Activated naive CD8-positive, alpha-beta T cell treated with anti-CD3 and anti-CD28 coated beads, Interleukin-2, amount 10 ng/mL, durations not matched to agents 7 days and 5 days (primary cell): Measurements from ENCODE around the gene PDLIM5. TPM values are rescaled to one million over a fixed set of nuclear protein-coding genes. Genes with fewer than 3 reads are reported as not detected.

Experiments used
- ATAC-seq: fragments of 150-1000 bp; cut with Tn5 transposase; one replicate; pipeline ENCODE4 v1.10.0; 2021; ENCODE audit warnings: low read depth, moderate library complexity
- POLR2A ChIA-PET: fragments of 350-600 bp; sonication (Branson Sonifier 250); formaldehyde crosslinking; loops from one replicate; lab custom pipeline; 2021; ENCODE audit warnings: antibody characterized with exemption; lab: Charles Lee
- DNase-seq: peaks from one replicate; pipeline ENCODE4 v3.0.0; 2021
- H3K27ac Mint-ChIP-seq: one replicate; pipeline ENCODE4 v1.8.0; 2022; ENCODE audit warnings: mild to moderate bottlenecking, mixed read lengths
- H3K27me3 Mint-ChIP-seq: one replicate; pipeline ENCODE4 v1.8.0; 2022; ENCODE audit warnings: mild to moderate bottlenecking, moderate library complexity, mixed read lengths
- H3K36me3 Mint-ChIP-seq: one replicate; pipeline ENCODE4 v1.8.0; 2021; ENCODE audit warnings: mild to moderate bottlenecking, mixed read lengths
- H3K4me1 Mint-ChIP-seq: one replicate; pipeline ENCODE4 v1.8.0; 2021; ENCODE audit warnings: mixed read lengths
- H3K4me3 Mint-ChIP-seq: one replicate; pipeline ENCODE4 v1.8.0; 2022; ENCODE audit warnings: mild to moderate bottlenecking, moderate library complexity, mixed read lengths
- H3K9me3 Mint-ChIP-seq: one replicate; pipeline ENCODE4 v1.8.0; 2021; ENCODE audit warnings: mixed read lengths
- total RNA-seq, 2 experiments: library from RNA; stranded (reverse); gene quantifications; one replicate each; pipeline ENCODE4 v1.2.3, GENCODE V29; 2021

PDLIM5 gene
- total RNA-seq, 2 experiments from 2014 or later: 25.6 to 31.6 TPM

DNA sequence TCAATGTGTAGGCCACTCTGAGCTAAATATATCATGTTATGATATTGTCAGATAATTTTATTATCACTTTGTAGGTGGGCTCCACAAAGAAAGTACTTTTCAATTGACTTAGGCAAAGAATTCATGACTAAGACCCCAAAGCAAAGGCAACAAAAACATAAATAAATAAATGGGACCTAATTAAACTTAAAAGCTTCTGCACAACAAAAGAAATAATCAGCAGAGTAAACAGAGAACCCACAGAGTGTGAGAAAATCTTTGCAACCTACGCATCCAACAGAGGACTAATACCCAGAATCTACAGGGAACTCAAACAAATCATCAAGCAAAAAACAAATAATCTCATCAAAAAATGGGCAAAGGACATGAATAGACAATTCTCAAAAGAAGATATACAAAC, 15.2 kb upstream of the PDLIM5 start:
- H3K4me1 Mint-ChIP-seq: peaks cover 9% of the 10 kb centered on the region
- peaks cover 1% of the 10 kb centered on the region for H3K9me3 Mint-ChIP-seq
- H3K27me3 Mint-ChIP-seq: peaks cover 6% of the 10 kb centered on the region
- POLR2A ChIA-PET: no interaction called here
- H3K36me3 Mint-ChIP-seq: no peaks in the 10 kb centered on the region
- no peak overlapping the region for H3K4me3 Mint-ChIP-seq
- no peak overlapping the region for H3K27ac Mint-ChIP-seq
- DNase-seq (no peak), ATAC-seq (no peak)

DNA sequence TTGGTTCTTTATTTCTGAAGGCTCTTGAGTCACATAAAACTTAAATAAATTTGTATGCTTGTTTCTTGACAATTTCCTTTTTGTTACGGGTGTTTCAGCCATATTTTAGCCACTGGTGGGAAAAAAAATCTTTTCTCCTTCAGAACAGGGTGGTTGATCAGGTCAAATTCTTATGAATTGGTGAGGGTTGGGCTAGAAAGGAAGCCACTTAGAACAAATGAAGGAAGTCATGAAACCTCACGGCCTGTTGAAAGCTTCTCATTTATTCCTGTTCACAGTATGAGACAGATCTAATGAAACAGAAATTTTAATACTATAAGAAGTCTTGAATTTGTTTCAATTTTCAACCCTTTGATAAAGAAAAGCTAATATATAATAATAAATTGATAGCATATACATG, 12.1 kb upstream of the PDLIM5 start:
- DNase-seq (no peak), ATAC-seq (peak; percentile 68)
- Mint-ChIP-seq H3K4me1 (peaks cover 9% of the 10 kb centered on the region), H3K36me3 (no peaks in the 10 kb centered on the region), H3K27ac (peak overlapping the region; percentile 64), H3K4me3 (peak overlapping the region; percentile 59), H3K9me3 (no peaks in the 10 kb centered on the region), H3K27me3 (peaks cover 9% of the 10 kb centered on the region)
- POLR2A ChIA-PET: no interaction called here

DNA sequence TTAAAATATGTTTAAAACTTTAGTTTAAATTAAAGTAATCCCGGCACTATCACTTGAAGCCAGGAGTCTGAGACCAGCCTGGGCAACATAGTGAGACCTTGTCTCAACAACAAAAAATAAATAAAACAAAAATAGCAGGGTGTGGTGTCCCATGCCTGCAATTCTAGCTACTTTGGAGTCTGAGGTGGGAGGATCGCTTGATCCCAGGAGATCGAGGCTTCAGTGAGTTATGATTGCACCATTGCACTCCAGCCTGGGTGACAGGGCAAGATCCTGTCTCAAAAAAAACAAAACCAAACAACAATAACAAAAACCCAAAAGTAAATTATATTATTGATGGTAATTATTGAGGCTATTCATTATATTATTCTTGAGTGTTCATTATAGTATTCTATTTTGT, 9.9 kb upstream of the PDLIM5 start:
- no peaks in the 10 kb centered on the region for H3K9me3 Mint-ChIP-seq
- no peak for ATAC-seq
- H3K27me3 Mint-ChIP-seq: peaks cover 14% of the 10 kb centered on the region
- DNase-seq: no peak
- no peak overlapping the region for H3K27ac Mint-ChIP-seq
- peaks cover 9% of the 10 kb centered on the region for H3K4me1 Mint-ChIP-seq
- no peaks in the 10 kb centered on the region for H3K36me3 Mint-ChIP-seq
- no peak overlapping the region for H3K4me3 Mint-ChIP-seq
- POLR2A ChIA-PET: interaction anchor here (0.9 kb wide), 1 partner anchor 9 kb away, joined by 3 read pairs; no protein-coding TSS in a partner anchor

DNA sequence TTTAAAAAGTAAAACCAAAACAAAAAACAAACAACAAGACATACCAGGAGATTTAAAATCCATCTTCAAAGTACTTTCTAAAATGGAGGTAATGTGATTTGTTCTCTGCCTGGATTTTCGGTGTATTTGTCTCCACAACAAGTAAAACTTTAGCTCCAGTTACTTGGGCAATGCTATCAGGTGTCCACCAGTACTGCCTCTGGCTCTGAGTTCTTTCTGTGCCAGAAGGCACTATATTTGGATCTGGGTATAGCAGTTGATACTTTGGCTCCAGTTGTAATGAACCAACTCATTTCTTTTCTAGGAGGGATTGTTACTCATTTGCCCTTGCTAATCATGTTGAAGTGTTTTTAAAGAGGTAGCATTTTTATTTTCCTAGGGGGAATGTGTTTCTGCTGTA, 9.5 kb upstream of the PDLIM5 start:
- Mint-ChIP-seq H3K27ac (no peak overlapping the region), H3K4me3 (no peak overlapping the region), H3K9me3 (no peaks in the 10 kb centered on the region), H3K4me1 (peaks cover 9% of the 10 kb centered on the region), H3K36me3 (no peaks in the 10 kb centered on the region), H3K27me3 (peaks cover 18% of the 10 kb centered on the region)
- POLR2A ChIA-PET: no interaction called here
- DNase-seq: no peak
- ATAC-seq: no peak

DNA sequence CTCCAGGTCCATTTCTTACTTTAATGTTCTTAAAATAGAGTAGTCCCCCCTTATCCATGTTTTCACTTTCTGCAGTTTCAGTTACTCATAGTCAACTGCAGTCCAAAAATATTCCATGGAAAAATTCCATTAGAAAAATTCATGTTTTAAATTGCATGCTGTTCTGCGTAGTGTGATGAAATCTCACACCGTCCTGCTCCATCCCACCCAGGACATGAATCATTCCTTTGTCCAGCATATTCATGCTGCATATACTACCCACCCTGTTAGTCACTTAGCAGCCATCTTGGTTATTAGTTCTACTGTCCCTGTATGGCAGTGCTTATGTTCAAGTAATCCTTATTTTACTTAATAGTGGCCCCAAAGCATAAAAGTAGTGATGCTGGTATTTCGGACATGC, 5.4 kb upstream of the PDLIM5 start:
- H3K27ac Mint-ChIP-seq: no peak overlapping the region
- H3K36me3 Mint-ChIP-seq: no peaks in the 10 kb centered on the region
- peaks cover 34% of the 10 kb centered on the region for H3K27me3 Mint-ChIP-seq
- DNase-seq: no peak
- POLR2A ChIA-PET: no interaction called here
- no peaks in the 10 kb centered on the region for H3K9me3 Mint-ChIP-seq
- peaks cover 5% of the 10 kb centered on the region for H3K4me1 Mint-ChIP-seq
- ATAC-seq: no peak
- no peak overlapping the region for H3K4me3 Mint-ChIP-seq

- POLR2A ChIA-PET: no interaction called here
- Mint-ChIP-seq H3K4me3 (no peak overlapping the region), H3K36me3 (no peaks in the 10 kb centered on the region), H3K9me3 (no peaks in the 10 kb centered on the region), H3K27me3 (peaks cover 34% of the 10 kb centered on the region), H3K4me1 (peaks cover 10% of the 10 kb centered on the region), H3K27ac (no peak overlapping the region)
- ATAC-seq (no peak), DNase-seq (no peak)
Measured at GRCh38 chr4:94447754-94448411, 3.9 kb upstream of the PDLIM5 start.

DNA sequence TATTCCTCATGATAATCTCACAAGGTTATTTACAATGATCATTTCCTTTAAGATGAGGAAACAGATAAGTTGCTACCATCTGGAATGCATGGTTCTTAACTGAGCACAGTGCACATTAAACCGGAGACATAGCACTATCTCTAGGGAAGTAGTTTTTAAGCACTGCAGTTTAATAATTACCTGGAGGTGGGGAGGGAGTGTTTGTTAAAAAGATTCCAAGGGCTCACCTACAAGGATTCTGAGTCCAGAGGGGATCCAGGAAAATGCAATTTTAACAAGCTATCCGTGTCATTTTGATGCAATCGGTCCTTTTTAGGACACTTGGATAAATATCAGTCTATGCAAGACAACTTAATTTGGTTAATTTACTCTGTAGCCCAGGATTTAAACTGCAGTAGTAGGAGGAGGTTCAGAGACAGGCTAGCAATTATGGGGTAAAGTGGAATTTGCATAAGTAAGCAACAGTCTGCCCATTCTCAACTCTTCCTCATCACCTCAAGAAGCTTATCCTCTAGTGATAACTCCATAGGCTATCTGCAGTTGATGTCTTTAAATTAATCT, 2.8 kb upstream of the PDLIM5 start:
- ATAC-seq (no peak), DNase-seq (no peak)
- H3K9me3 Mint-ChIP-seq: no peaks in the 10 kb centered on the region
- H3K36me3 Mint-ChIP-seq: no peaks in the 10 kb centered on the region
- H3K4me1 Mint-ChIP-seq: peaks cover 15% of the 10 kb centered on the region
- H3K4me3 Mint-ChIP-seq: no peak overlapping the region
- POLR2A ChIA-PET: no interaction called here
- peaks cover 30% of the 10 kb centered on the region for H3K27me3 Mint-ChIP-seq
- no peak overlapping the region for H3K27ac Mint-ChIP-seq

GRCh38 chr4:94451051-94451694, 569 bp upstream of the PDLIM5 start:
- H3K4me1 Mint-ChIP-seq: peaks cover 15% of the 10 kb centered on the region
- ATAC-seq: no peak
- H3K36me3 Mint-ChIP-seq: peaks cover 8% of the 10 kb centered on the region
- POLR2A ChIA-PET: interaction anchor here (0.9 to 1.1 kb wide), 2 partner anchors 8 to 10 kb away, joined by 3 read pairs; no protein-coding TSS in a partner anchor
- H3K4me3 Mint-ChIP-seq: peak overlapping the region; percentile 81
- H3K27ac Mint-ChIP-seq: peak overlapping the region; percentile 71
- DNase-seq: no peak
- no peaks in the 10 kb centered on the region for H3K9me3 Mint-ChIP-seq
- peaks cover 25% of the 10 kb centered on the region for H3K27me3 Mint-ChIP-seq

GRCh38 chr4:94452476-94453371, 982 bp downstream of the PDLIM5 start:
- ATAC-seq (no peak), DNase-seq (peak; percentile 34)
- Mint-ChIP-seq H3K9me3 (no peaks in the 10 kb centered on the region), H3K27me3 (peaks cover 12% of the 10 kb centered on the region), H3K27ac (no peak overlapping the region), H3K36me3 (peaks cover 8% of the 10 kb centered on the region), H3K4me1 (peaks cover 15% of the 10 kb centered on the region), H3K4me3 (peak overlapping the region; percentile 81)
- POLR2A ChIA-PET: no interaction called here

GRCh38 chr4:94453391-94453963, 1.7 kb downstream of the PDLIM5 start:
- peaks cover 6% of the 10 kb centered on the region for H3K27me3 Mint-ChIP-seq
- POLR2A ChIA-PET: no interaction called here
- no peak for DNase-seq
- H3K9me3 Mint-ChIP-seq: no peaks in the 10 kb centered on the region
- H3K36me3 Mint-ChIP-seq: peaks cover 9% of the 10 kb centered on the region
- no peak overlapping the region for H3K27ac Mint-ChIP-seq
- ATAC-seq: no peak
- peaks cover 15% of the 10 kb centered on the region for H3K4me1 Mint-ChIP-seq
- no peak overlapping the region for H3K4me3 Mint-ChIP-seq

GRCh38 chr4:94454405-94454804, 2.7 kb downstream of the PDLIM5 start:
- Mint-ChIP-seq H3K27me3 (peaks cover under 1% of the 10 kb centered on the region), H3K9me3 (no peaks in the 10 kb centered on the region), H3K4me1 (peaks cover 15% of the 10 kb centered on the region), H3K36me3 (peaks cover 9% of the 10 kb centered on the region), H3K4me3 (no peak overlapping the region), H3K27ac (no peak overlapping the region)
- ATAC-seq (no peak), DNase-seq (no peak)
- POLR2A ChIA-PET: no interaction called here

DNA sequence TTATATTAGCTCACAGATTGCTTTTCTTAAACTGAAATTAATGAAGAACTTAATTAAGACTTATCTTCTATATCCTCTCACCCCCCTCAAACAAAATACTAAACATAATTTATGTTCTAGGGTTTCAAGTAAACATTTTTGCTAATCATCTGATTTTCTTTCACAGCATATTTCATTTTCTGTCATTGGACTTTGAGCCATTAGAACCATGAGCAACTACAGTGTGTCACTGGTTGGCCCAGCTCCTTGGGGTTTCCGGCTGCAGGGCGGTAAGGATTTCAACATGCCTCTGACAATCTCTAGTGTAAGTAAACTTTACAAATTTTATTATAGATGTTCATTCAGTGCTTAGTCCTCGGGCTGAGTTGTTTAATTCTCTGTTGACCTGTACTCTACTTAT, 3.3 kb downstream of the PDLIM5 start:
- Mint-ChIP-seq H3K4me3 (no peak overlapping the region), H3K4me1 (peaks cover 15% of the 10 kb centered on the region), H3K9me3 (no peaks in the 10 kb centered on the region), H3K27me3 (no peaks in the 10 kb centered on the region), H3K36me3 (peaks cover 12% of the 10 kb centered on the region), H3K27ac (no peak overlapping the region)
- DNase-seq (no peak), ATAC-seq (no peak)
- POLR2A ChIA-PET: no interaction called here

DNA sequence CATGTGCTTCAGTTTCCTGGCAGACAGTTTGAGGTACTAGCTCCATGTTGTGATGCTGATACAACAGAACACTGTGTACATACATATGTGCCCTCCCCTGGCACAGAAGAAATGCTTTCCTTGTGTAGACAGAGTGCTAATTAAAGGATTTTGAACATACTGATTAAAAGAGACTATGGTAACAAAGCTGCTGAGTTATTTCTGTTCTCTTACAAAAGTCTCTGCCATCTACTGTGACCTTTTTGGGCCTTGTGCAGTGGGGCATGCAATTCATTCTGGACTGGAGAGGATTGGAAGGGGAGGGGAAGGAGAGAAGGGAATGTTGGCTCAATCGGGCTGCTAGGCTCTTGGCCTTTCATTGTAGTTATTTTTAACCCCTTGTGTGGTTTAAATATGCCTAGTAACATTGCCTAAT, 6.0 kb downstream of the PDLIM5 start:
- no peaks in the 10 kb centered on the region for H3K27me3 Mint-ChIP-seq

More for the DNA sequence above, 6.0 kb downstream of the PDLIM5 start:
- DNase-seq (no peak), ATAC-seq (no peak)
- POLR2A ChIA-PET: no interaction called here
- H3K4me1 Mint-ChIP-seq: peaks cover 7% of the 10 kb centered on the region
- no peaks in the 10 kb centered on the region for H3K9me3 Mint-ChIP-seq
- H3K4me3 Mint-ChIP-seq: no peak overlapping the region
- peaks cover 15% of the 10 kb centered on the region for H3K36me3 Mint-ChIP-seq
- H3K27ac Mint-ChIP-seq: no peak overlapping the region
